Measurements from ENCODE around the gene RPH3AL.
"Not testable (repeated sequence)": the region's sequence is repeated elsewhere in the genome, so short reads cannot be mapped to it uniquely, and the experiment has no call there.

Gene RPH3AL

DNA sequence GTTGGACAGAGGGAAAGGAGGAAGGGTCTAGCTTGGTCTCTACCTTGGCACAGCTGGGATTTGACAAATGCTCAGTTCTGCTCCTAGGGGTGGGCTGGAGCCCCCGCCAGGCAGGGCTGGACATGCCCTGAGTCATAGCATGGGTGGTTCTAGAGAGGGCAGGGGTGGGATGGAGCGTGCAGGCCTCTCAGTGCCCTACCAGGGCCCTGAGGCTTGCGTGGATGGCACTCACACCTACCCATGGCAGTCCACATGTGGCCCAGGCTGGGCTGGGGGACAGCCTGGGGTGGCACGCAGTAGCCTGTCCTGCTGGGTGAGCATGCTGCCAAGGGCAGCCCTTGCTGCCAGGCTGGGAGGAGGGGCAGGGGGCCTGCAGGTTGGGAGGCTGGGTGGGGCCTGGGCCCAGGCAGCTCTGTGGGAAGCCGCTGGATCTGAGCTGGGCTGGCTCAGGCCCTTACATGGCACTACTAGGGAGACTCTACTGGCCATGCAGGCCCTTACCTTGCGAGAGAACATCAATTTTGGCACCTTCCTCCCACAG is 182.4 kb downstream of the RPH3AL start:
- no peak for DNase-seq

DNA sequence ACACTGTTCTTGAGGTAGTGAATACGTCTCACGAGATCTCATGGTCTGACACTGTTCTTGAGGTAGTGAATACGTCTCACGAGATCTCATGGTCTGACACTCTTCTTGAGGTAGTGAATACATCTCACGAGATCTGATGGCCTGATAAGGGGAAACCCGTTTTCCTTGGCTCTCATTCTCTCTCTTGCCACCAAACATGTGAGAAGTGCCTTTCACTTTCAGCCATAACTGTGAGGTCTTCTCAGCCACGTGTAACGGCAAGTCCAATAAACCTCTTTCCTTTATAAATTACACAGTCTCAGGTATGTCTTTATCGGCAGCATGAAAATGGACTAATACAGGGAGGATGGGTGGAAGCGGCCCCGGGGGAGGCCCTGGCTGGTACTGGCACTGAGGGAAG is 184.0 kb downstream of the RPH3AL start:
- DNase-seq, result not testable (repeated sequence)

DNA sequence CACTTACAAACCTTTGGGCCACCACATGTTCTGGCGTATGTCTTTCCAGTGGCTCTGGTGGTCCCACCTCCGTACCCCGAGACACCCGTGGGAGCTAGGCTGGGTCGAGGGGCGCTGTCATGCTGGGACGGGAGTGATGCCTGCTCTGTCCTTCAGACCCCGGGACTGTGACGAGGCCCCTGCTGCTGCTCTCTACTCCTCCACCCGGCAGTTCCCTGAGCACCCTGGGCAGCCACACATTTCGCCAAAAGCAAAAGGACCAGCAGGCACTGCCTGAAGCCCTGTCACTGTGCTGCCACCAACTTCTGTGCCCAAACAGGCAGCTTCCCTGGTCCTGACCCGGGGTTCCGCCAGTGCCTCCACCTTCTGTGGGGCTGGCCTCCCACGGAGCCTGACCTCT is 186.7 kb downstream of the RPH3AL start:
- no peak for DNase-seq

DNA sequence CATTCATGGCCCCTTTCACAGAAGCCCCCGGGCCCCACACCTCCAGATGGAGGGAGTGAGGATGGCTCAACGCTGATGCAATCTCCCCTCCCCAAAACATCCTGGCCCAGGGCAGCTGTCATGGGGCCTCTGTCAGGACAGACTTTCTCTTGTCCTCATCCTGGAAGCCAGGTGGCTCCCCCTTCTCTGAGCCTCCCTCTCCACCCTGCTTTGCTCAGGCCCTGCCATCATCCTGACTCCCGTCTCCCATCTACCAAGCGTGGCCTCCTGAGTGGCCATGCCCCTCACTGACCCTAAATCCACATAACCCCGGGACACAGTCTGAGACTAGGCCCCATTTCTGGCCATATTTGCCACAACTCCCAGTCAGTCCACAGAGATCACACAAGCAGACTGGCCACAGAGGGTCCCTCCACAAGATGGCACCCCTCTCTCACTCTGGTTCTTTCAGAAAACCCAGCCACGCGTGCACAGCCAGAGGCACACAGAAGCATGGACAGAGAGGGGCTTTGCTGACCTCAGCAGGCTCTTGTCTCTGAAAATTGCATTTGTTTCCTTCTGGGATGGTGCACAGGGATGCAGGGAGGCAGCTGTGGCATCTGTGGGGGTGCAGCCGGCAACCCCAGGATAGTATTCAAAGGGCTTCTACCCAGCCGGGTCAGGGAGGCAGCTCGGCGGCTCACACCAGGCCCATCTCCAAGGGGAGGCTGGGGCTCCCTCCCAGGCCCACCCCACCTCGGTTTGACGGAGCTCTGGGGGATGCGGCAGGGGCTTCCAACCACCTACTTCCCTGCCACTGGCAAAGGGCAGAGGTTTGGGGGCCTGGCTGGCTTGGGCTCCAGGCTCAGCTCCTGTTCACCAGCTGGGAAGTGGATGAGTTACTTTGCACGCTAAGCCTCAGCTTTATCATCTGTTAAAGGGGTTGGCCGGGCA is 188.0 kb downstream of the RPH3AL start:
- DNase-seq, result peak; percentile 40

DNA sequence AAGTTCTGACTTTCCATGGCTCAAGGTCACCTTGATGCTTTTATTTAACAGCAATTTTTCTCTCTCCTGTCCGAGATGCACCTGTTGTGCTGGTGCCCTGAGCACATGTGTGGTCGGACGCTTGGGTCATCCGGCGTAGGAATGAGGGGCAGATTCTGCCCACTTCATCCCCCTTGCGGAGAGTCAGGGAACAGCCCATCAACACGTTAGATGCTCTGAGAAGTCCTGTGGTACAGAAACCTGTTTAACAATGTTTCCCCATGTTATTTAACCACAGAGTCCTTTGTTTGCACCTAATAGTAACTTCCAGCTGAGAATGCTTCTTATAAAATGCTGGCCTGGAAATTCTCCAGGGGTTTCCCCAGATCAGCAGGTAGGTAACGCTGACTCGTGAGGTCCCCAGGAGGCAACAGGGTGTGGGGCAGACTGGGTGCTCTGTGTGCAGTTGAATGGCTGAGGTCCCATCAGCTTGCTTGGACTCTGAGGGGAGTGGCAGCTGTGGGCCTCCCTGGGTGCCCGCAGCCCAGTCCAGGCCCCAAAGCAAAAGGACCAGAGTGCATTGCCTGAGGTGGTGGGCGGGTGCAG is 189.0 kb downstream of the RPH3AL start:
- DNase-seq, result no peak

DNA sequence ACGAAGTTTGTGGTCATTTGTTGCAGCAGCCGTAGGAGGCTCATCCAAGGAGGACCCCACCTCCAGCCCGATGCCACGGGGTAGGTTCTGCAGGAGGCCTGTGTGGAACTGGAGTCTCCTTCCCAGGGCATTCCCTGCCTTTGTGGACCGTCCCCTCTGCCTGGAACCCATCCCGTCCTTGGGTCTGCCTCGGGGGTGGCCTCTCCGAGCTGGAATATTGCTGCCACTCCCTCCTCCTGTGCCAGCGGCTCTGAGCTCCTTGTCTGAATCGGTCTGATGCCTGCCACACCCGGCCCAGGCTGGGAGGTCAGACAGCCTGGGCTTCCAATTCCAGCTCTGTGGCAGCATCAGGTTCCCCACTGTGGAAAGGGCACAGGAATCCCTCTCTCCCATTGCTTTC is 189.9 kb downstream of the RPH3AL start:
- no peak for DNase-seq
